OCI-LY7 (cell line): ENCODE results near the gene FBXL22. TPM values are rescaled to one million over a fixed set of nuclear protein-coding genes. Genes with fewer than 3 reads are reported as not detected.
A peak's percentile ranks its signal among the peaks of the same experiment; 100 is the strongest.

Experiments
- BruUV-seq: library from RNA; stranded (reverse); fragments of 400-500 nt; replicated peaks from 2 replicates; lab custom pipeline; 2021; lab: Mats Ljungman, UMichigan
- CTCF ChIA-PET: fragments of 300-600 bp; sonication (Branson Sonifier 250); formaldehyde crosslinking; loops from one replicate; lab custom pipeline; 2022; ENCODE audit warnings: antibody characterized with exemption; ENCODE audit not compliant: unreplicated experiment; lab: Charles Lee
- POLR2A ChIA-PET: fragments of 300-600 bp; sonication (Branson Sonifier 250); formaldehyde crosslinking; loops from one replicate; lab custom pipeline; 2022; ENCODE audit warnings: antibody characterized with exemption; lab: Charles Lee
- DNase-seq: peaks from one replicate; pipeline ENCODE4 v3.0.0-alpha.2; 2015; ENCODE audit warnings: low spot score
- H2AFZ ChIP-seq: fragments of 200-600 bp; sonication (generic), shearing (Covaris generic); 2 replicates; pipeline ENCODE4 v1.6.1; 2014; ENCODE audit warnings: mild to moderate bottlenecking, antibody characterized with exemption, low read length, moderate library complexity
- H3K27ac ChIP-seq: fragments of 200-600 bp; sonication (generic); 2 replicates; pipeline ENCODE4 v1.5.1; 2014; ENCODE audit warnings: mixed run types, low read depth, mild to moderate bottlenecking, moderate library complexity, low read length, inconsistent platforms; ENCODE audit not compliant: poor library complexity, severe bottlenecking
- H3K36me3 ChIP-seq: fragments of 200-600 bp; sonication (generic); 2 replicates; pipeline ENCODE4 v1.6.1; 2014; ENCODE audit warnings: mild to moderate bottlenecking, antibody characterized with exemption, low read length, moderate library complexity, mixed read lengths; ENCODE audit not compliant: insufficient read depth
- H3K4me1 ChIP-seq: fragments of 200-600 bp; sonication (generic); 2 replicates; pipeline ENCODE4 v1.5.1; 2014; ENCODE audit warnings: mild to moderate bottlenecking, low read length; ENCODE audit not compliant: insufficient read depth, poor library complexity, severe bottlenecking
- H3K4me2 ChIP-seq: fragments of 200-600 bp; sonication (generic); 2 replicates; pipeline ENCODE4 v1.6.1; 2014; ENCODE audit warnings: mild to moderate bottlenecking, low read length
- H3K4me3 ChIP-seq: fragments of 200-600 bp; sonication (generic); 2 replicates; pipeline ENCODE4 v1.5.1; 2014; ENCODE audit warnings: mild to moderate bottlenecking, low read depth, low read length; ENCODE audit not compliant: poor library complexity, severe bottlenecking
- H3K79me2 ChIP-seq: fragments of 200-600 bp; sonication (generic); 2 replicates; pipeline ENCODE4 v1.6.1; 2016; ENCODE audit warnings: low read depth, mild to moderate bottlenecking, low read length, moderate library complexity, mixed read lengths; ENCODE audit not compliant: insufficient read depth
- H3K9me2 ChIP-seq: fragments of 200-600 bp; sonication (generic); 2 replicates; pipeline ENCODE4 v1.6.1; 2016; ENCODE audit warnings: mild to moderate bottlenecking, low read length, mixed read lengths; ENCODE audit not compliant: insufficient read depth
- H3K9me3 ChIP-seq: fragments of 200-600 bp; sonication (generic); 2 replicates; pipeline ENCODE4 v1.6.1; 2014; ENCODE audit warnings: mild to moderate bottlenecking, mixed run types, low read length, mixed read lengths
- H4K20me1 ChIP-seq: fragments of 200-600 bp; sonication (generic); 2 replicates; pipeline ENCODE4 v1.6.1; 2014; ENCODE audit warnings: mild to moderate bottlenecking, antibody characterized with exemption, low read length, moderate library complexity, mixed read lengths; ENCODE audit not compliant: insufficient read depth
- EZH2phosphoT487 ChIP-seq: fragments of 200-600 bp; sonication (generic); IDR thresholded peaks from 2 replicates; pipeline ENCODE4 v1.6.1; 2018; ENCODE audit warnings: low read depth, borderline replicate concordance, mild to moderate bottlenecking, mixed run types, antibody characterized with exemption, low read length, moderate library complexity, mixed read lengths
- intact Hi-C: fragments of 100-400 bp; cut with micrococcal nuclease; formaldehyde crosslinking; loops from one replicate; pipeline ENCODE4 v1.10.0; 2022; ENCODE audit not compliant: unreplicated experiment
- total RNA-seq, 2 experiments: library from RNA; depleted of rRNA in 1 of 2; stranded (reverse); fragments of >200 nt in 1 of 2; shearing (Covaris generic) in 1 of 2; gene quantifications; 2 replicates each; pipeline ENCODE4 v1.2.3, GENCODE V29; 2014 to 2022
- TF ChIP-seq, protein P1 (sequence below): fragments of 200-600 bp; sonication (generic); conservative IDR thresholded peaks from 2 replicates; pipeline ENCODE4 v1.5.1; 2014; ENCODE audit warnings: mild to moderate bottlenecking, antibody characterized with exemption, low read length, moderate library complexity, mixed read lengths

The FBXL22 gene
- total RNA-seq, 2 experiments from 2014 or later = 0.19 TPM; not detected in 1

DNA sequence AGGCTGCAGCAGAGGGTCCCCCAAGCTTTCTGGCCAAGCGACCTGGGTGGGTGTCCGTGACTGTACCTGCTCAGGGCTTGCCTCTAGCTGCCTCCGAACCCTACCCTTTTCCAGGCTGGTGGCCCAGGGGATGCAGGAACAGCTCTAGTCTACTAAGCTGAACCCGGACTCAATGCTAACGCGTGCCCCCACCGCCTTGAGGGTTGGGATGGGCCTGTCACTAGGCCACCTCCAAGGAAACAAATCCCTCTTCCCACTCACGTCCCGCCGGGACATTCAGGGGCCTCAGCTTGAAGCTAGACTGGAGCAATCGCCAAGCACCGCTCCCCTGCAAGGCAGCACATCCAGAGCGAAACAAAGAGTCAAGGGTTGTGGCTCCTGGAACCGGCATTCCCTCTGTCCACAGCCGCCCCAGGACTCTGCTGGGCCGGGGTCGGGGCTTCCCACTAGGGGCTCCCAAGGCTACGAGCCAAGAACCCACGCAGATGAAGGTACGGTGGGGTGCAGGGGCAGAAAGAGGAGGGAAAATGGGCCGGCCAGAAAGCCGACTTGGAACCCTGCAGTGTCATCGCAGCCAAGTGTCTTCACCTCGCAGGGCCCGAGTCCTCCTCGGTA, 2.9 kb downstream of the FBXL22 start:
- no peaks in the 10 kb centered on the region for H3K9me3 ChIP-seq
- no TSS peak for BruUV-seq

DNA sequence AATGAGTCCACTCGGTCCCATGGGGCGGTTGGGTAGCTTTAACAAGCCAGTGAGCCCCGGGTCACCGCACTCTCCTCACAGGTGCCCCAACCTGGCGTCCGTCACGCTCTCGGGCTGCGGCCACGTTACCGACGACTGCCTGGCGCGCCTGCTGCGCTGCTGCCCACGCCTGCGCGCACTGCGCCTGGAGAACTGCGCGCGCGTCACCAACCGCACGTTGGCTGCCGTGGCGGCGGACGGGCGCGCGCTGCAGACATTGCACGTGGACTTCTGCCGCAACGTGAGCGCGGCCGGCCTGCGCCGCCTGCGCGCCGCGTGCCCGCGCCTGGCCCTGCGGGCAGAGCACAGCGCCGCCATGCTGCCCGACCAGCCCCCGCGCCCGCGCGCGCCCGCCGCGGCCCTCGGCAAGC, 3.4 kb downstream of the FBXL22 start:
- Histone ChIP-seq H3K9me3 (no peaks in the 10 kb centered on the region), H3K36me3 (no peaks in the 10 kb centered on the region), H3K4me2 (peak overlapping the region; percentile 55; the same call in 1 of the 2 replicates), H4K20me1 (no peaks in the 10 kb centered on the region; the same call in 1 of the 2 replicates), H3K27ac (no peak overlapping the region), H3K79me2 (no peaks in the 10 kb centered on the region), H3K4me3 (no peak overlapping the region), H3K4me1 (peaks cover 50% of the 10 kb centered on the region), H3K9me2 (no peaks in the 10 kb centered on the region), H2AFZ (no peak overlapping the region)
- CTCF ChIA-PET = no interaction called here
- no peak for DNase-seq
- POLR2A ChIA-PET = interaction anchor here (1.1 kb wide), 1 partner anchor 9 kb away, joined by 3 read pairs; no protein-coding TSS in a partner anchor
- intact Hi-C loops = no loop called here
- no peak for TF ChIP-seq EZH2phosphoT487
- TF ChIP-seq, protein P1, sequence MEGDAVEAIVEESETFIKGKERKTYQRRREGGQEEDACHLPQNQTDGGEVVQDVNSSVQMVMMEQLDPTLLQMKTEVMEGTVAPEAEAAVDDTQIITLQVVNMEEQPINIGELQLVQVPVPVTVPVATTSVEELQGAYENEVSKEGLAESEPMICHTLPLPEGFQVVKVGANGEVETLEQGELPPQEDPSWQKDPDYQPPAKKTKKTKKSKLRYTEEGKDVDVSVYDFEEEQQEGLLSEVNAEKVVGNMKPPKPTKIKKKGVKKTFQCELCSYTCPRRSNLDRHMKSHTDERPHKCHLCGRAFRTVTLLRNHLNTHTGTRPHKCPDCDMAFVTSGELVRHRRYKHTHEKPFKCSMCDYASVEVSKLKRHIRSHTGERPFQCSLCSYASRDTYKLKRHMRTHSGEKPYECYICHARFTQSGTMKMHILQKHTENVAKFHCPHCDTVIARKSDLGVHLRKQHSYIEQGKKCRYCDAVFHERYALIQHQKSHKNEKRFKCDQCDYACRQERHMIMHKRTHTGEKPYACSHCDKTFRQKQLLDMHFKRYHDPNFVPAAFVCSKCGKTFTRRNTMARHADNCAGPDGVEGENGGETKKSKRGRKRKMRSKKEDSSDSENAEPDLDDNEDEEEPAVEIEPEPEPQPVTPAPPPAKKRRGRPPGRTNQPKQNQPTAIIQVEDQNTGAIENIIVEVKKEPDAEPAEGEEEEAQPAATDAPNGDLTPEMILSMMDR = no peak
- no TSS peak for BruUV-seq

More for the DNA sequence above, 2.9 kb downstream of the FBXL22 start:
- Histone ChIP-seq H3K36me3 (no peaks in the 10 kb centered on the region), H3K27ac (no peak overlapping the region), H3K9me2 (no peaks in the 10 kb centered on the region), H3K4me3 (no peak overlapping the region), H3K79me2 (no peaks in the 10 kb centered on the region), H4K20me1 (no peaks in the 10 kb centered on the region; the same call in 1 of the 2 replicates), H3K4me2 (peak overlapping the region; percentile 37; the same call in 1 of the 2 replicates), H2AFZ (no peak overlapping the region), H3K4me1 (peaks cover 55% of the 10 kb centered on the region)
- POLR2A ChIA-PET = interaction anchor here (1.1 kb wide), 1 partner anchor 10 kb away, joined by 3 read pairs; no protein-coding TSS in a partner anchor
- no peak for DNase-seq
- TF ChIP-seq EZH2phosphoT487 = no peak
- TF ChIP-seq, protein P1 = no peak
- intact Hi-C loops = no loop called here
- CTCF ChIA-PET = interaction anchor here (0.6 kb wide), 1 partner anchor 250 kb away, joined by 3 read pairs; no protein-coding TSS in a partner anchor

DNA sequence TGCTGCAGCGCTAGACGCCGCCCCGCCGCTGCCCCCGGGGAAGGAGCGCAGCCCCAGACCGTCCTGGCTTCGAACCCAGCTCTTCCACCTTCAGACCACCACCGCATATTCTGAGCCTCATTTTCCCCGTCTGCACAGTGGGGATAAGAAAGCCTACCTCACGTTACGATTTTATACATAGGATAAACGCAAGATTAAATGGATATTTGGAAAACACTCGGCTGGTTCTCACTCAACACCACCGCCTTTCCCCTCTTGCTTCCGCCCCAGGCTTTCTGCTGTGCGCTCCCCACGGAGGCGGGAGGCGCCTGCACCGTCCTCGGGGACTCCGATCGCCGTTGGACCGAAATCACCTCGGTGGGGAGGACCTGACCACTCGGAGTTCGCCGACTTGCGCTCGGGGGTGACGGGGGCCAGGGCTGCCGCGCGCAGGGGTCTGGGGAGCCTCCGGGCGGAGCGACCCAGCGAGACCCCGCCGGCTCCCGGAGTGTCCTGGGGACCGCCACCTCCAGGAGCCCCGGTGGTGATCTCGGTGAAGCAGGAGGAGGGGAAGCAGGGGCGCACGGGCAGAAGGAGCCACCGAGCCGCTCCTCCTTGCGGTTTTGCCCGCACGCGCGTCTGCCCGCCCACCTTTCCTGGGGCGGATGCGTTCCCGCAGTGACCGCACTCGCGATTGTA, 4.0 kb downstream of the FBXL22 start:
- BruUV-seq = no TSS peak
- intact Hi-C loops = no loop called here
- CTCF ChIA-PET = no interaction called here

More for the DNA sequence above, 4.0 kb downstream of the FBXL22 start:
- Histone ChIP-seq H3K9me3 (no peaks in the 10 kb centered on the region), H2AFZ (no peak overlapping the region), H3K9me2 (no peaks in the 10 kb centered on the region), H3K79me2 (no peaks in the 10 kb centered on the region), H3K27ac (no peak overlapping the region), H4K20me1 (no peaks in the 10 kb centered on the region; the same call in 1 of the 2 replicates), H3K4me3 (peak overlapping the region; percentile 20), H3K36me3 (no peaks in the 10 kb centered on the region), H3K4me1 (peaks cover 47% of the 10 kb centered on the region), H3K4me2 (peak overlapping the region; percentile 55; the same call in 1 of the 2 replicates)
- TF ChIP-seq, protein P1 = no peak
- no peak for TF ChIP-seq EZH2phosphoT487
- no peak for DNase-seq
- POLR2A ChIA-PET = interaction anchor here (0.7 kb wide), 1 partner anchor 108 kb away, joined by 3 read pairs; no protein-coding TSS in a partner anchor
